Astrocyte (in vitro differentiated cells and primary cell): ENCODE measurements around the gene ARHGEF11. TPM values are rescaled to one million over a fixed set of nuclear protein-coding genes. Genes with fewer than 3 reads are reported as not detected.

Source experiments
- DNase-seq: peaks from one replicate; pipeline ENCODE4 v3.0.0-alpha.2; 2010; ENCODE audit warnings: low read depth
- FAIRE-seq: peaks from 2 replicates; lab custom pipeline; 2011; peaks lifted over from hg19 to GRCh38; lab: Jason Lieb, UNC
- H2AFZ ChIP-seq: 2 replicates; pipeline ENCODE4 v1.6.0; 2012; ENCODE audit warnings: low read depth, low read length, inconsistent platforms
- H3K27ac ChIP-seq: 2 replicates; pipeline ENCODE4 v1.5.1; 2011; ENCODE audit warnings: low read depth, low read length, inconsistent platforms
- H3K27me3 ChIP-seq: 2 replicates; pipeline ENCODE4 v1.6.0; 2011; ENCODE audit warnings: low read length, inconsistent platforms; ENCODE audit not compliant: insufficient read depth
- H3K36me3 ChIP-seq: 2 replicates; pipeline ENCODE4 v1.5.1; 2011; ENCODE audit warnings: low read length, inconsistent platforms; ENCODE audit not compliant: insufficient read depth
- H3K4me1 ChIP-seq: 2 replicates; pipeline ENCODE4 v1.5.1; 2011; ENCODE audit warnings: low read length, inconsistent platforms; ENCODE audit not compliant: insufficient read depth
- H3K4me2 ChIP-seq: 2 replicates; pipeline ENCODE4 v1.6.0; 2012; ENCODE audit warnings: low read length, inconsistent platforms
- H3K4me3 ChIP-seq: 2 replicates; pipeline ENCODE4 v1.5.1; 2011; ENCODE audit warnings: low read depth, mild to moderate bottlenecking, low read length, inconsistent platforms; ENCODE audit not compliant: insufficient read depth
- H3K79me2 ChIP-seq: 2 replicates; pipeline ENCODE4 v1.6.0; 2012; ENCODE audit warnings: mild to moderate bottlenecking, low read length, inconsistent platforms; ENCODE audit not compliant: insufficient read depth
- H3K9ac ChIP-seq: 2 replicates; pipeline ENCODE4 v1.6.0; 2012; ENCODE audit warnings: mild to moderate bottlenecking, low read length, inconsistent platforms
- H3K9me3 ChIP-seq: 2 replicates; pipeline ENCODE4 v1.5.1; 2012; ENCODE audit warnings: low read depth, mild to moderate bottlenecking, low read length, inconsistent platforms; ENCODE audit not compliant: insufficient read depth
- H4K20me1 ChIP-seq: 2 replicates; pipeline ENCODE4 v1.6.0; 2012; ENCODE audit warnings: low read length, inconsistent platforms; ENCODE audit not compliant: insufficient read depth
- H3K27ac Mint-ChIP-seq: one replicate; pipeline ENCODE4 v1.8.0; 2021; ENCODE audit warnings: mild to moderate bottlenecking, mixed read lengths; ENCODE audit not compliant: unreplicated experiment
- H3K27me3 Mint-ChIP-seq: one replicate; pipeline ENCODE4 v1.8.0; 2021; ENCODE audit warnings: low read depth, mixed read lengths; ENCODE audit not compliant: unreplicated experiment
- H3K36me3 Mint-ChIP-seq: one replicate; pipeline ENCODE4 v1.8.0; 2021; ENCODE audit warnings: low read depth, mixed read lengths; ENCODE audit not compliant: unreplicated experiment
- H3K4me1 Mint-ChIP-seq: one replicate; pipeline ENCODE4 v1.8.0; 2021; ENCODE audit warnings: low read depth, mixed read lengths; ENCODE audit not compliant: unreplicated experiment
- H3K4me3 Mint-ChIP-seq: one replicate; pipeline ENCODE4 v1.8.0; 2021; ENCODE audit warnings: mild to moderate bottlenecking, moderate library complexity, mixed read lengths; ENCODE audit not compliant: unreplicated experiment
- H3K9me3 Mint-ChIP-seq: one replicate; pipeline ENCODE4 v1.8.0; 2021; ENCODE audit warnings: mild to moderate bottlenecking, mixed read lengths; ENCODE audit not compliant: unreplicated experiment
- CTCF ChIP-seq: IDR thresholded peaks from 2 replicates; pipeline ENCODE4 v1.5.1; 2011; ENCODE audit warnings: low read depth, mild to moderate bottlenecking, inconsistent platforms, low read length, moderate library complexity; ENCODE audit not compliant: insufficient read depth
- EZH2 ChIP-seq: IDR thresholded peaks from 2 replicates; pipeline ENCODE4 v1.6.1; 2012; ENCODE audit warnings: mild to moderate bottlenecking, low read length, inconsistent platforms; ENCODE audit not compliant: insufficient read depth
- total RNA-seq: library from RNA; stranded (reverse); gene quantifications from 2 replicates; pipeline ENCODE4 v1.2.1, GENCODE V29; 2021

The ARHGEF11 gene
- total RNA-seq, 1 donor from 2014 or later = 29.2 TPM

DNA sequence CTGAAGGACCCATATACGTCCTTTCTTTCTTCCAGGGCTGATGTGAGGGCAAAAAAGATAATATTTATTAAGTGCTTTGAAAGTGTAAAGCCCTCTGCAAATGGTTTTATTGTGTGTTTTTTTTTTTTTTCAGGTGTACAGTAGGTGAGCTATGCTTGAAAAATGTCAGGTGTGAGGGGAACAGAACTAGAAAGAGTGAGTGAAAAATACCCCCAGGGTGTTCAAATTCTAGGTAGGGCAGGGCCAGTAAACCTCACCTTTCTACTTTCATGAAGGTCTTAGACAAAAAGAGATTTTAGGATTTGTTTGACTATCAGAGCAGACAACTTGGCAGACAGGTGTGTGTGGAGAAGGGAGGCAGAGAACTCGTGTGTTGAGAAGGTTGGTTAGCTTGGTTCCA is 51.3 kb downstream of the ARHGEF11 start:
- TF ChIP-seq CTCF (no peak), EZH2 (no peak)
- Histone ChIP-seq H3K27ac (no peak overlapping the region), H3K36me3 (no peaks in the 10 kb centered on the region), H3K4me2 (no peak overlapping the region), H3K79me2 (peaks cover 38% of the 10 kb centered on the region), H3K4me1 (no peaks in the 10 kb centered on the region), H3K27me3 (no peaks in the 10 kb centered on the region), H2AFZ (no peak overlapping the region), H4K20me1 (peaks cover 60% of the 10 kb centered on the region), H3K9ac (no peak overlapping the region), H3K4me3 (no peak overlapping the region), H3K9me3 (no peaks in the 10 kb centered on the region)
- DNase-seq = no peak
- Mint-ChIP-seq H3K27ac (no peak overlapping the region), H3K36me3 (peaks cover 2% of the 10 kb centered on the region), H3K4me3 (no peak overlapping the region), H3K27me3 (no peaks in the 10 kb centered on the region), H3K4me1 (peaks cover 11% of the 10 kb centered on the region), H3K9me3 (no peaks in the 10 kb centered on the region)
- no peak for FAIRE-seq

DNA sequence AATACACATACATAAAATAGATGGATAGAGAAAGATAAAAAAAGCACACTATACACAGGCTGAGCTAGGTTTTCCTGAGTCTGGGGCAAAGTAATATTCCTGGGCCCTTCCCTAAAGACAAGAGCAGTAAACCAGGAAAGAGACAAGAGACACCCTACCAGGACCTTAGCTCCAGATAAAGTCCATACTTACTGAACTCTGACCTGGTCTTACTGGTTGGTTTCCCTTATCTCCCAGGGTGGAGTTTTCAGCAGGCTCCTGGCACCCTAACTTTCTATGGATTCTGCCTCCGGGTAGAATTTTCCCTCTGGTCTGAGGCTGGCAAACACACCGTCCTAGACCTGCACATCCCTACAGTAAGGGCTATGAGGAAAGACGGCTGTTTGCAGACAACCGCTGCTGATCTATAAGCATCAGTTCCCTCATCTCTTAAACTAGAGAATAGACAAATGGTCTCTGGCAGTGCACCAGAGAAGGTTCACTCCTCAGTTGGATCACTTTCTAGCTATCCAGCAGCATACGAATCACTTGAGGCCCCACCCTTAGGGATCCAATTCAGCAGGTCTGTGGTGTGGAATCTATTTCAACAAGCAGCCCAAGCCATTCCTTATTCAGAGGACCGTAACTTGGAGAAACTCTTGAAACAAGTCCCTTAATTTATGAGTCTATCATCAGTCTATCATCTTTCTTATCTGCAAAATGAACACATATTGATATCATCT is 52.0 kb downstream of the ARHGEF11 start:
- Histone ChIP-seq H4K20me1 (peaks cover 59% of the 10 kb centered on the region), H3K27ac (no peak overlapping the region), H2AFZ (no peak overlapping the region), H3K36me3 (no peaks in the 10 kb centered on the region), H3K4me3 (no peak overlapping the region), H3K4me2 (no peak overlapping the region), H3K27me3 (no peaks in the 10 kb centered on the region), H3K79me2 (peaks cover 32% of the 10 kb centered on the region), H3K9me3 (no peaks in the 10 kb centered on the region), H3K4me1 (no peaks in the 10 kb centered on the region), H3K9ac (no peak overlapping the region)
- no peak for DNase-seq
- Mint-ChIP-seq H3K36me3 (peaks cover 2% of the 10 kb centered on the region), H3K9me3 (no peaks in the 10 kb centered on the region), H3K4me1 (peaks cover 9% of the 10 kb centered on the region), H3K27ac (no peak overlapping the region), H3K4me3 (no peak overlapping the region), H3K27me3 (no peaks in the 10 kb centered on the region)
- TF ChIP-seq CTCF = no peak
- no peak for TF ChIP-seq EZH2
- FAIRE-seq = no peak

GRCh38 chr1:156992215-156992614 is 53.3 kb downstream of the ARHGEF11 start:
- no peaks in the 10 kb centered on the region for H3K36me3 ChIP-seq
- Mint-ChIP-seq H3K36me3 (peaks cover 2% of the 10 kb centered on the region), H3K4me3 (no peak overlapping the region), H3K27me3 (no peaks in the 10 kb centered on the region), H3K4me1 (peaks cover 7% of the 10 kb centered on the region), H3K9me3 (no peaks in the 10 kb centered on the region), H3K27ac (no peak overlapping the region)
- DNase-seq = no peak
- no peaks in the 10 kb centered on the region for H3K4me1 ChIP-seq
- no peaks in the 10 kb centered on the region for H3K9me3 ChIP-seq
- peaks cover 21% of the 10 kb centered on the region for H3K79me2 ChIP-seq
- no peak for FAIRE-seq
- H3K27me3 ChIP-seq = no peaks in the 10 kb centered on the region
- TF ChIP-seq EZH2 = no peak
- TF ChIP-seq CTCF = no peak
- H3K9ac ChIP-seq = no peak overlapping the region
- H2AFZ ChIP-seq = no peak overlapping the region
- H3K27ac ChIP-seq = no peak overlapping the region
- peaks cover 59% of the 10 kb centered on the region for H4K20me1 ChIP-seq
- no peak overlapping the region for H3K4me3 ChIP-seq
- H3K4me2 ChIP-seq = no peak overlapping the region
